ENCODE measurements around the gene SSUH2. TPM values are rescaled to one million over a fixed set of nuclear protein-coding genes. Genes with fewer than 3 reads are reported as not detected.
A peak's percentile ranks its signal among the peaks of the same experiment; 100 is the strongest.

The SSUH2 gene
- total RNA-seq, 6 donors from 2014 or later = 0.22 to 0.79 TPM; not detected in 4

GRCh38 chr3:8607234-8608040 is 37.2 kb downstream of the SSUH2 start:
- Histone ChIP-seq H3K27ac (peak overlapping the region in 1 of 4 donors; percentile 24), H3K4me3 (no peak overlapping the region), H3K4me1 (peaks cover 8 to 13% (median 11%) of the 10 kb centered on the region in 4 donors), H3K9me3 (no peaks in the 10 kb centered on the region), H3K27me3 (no peaks in the 10 kb centered on the region), H3K36me3 (no peaks in the 10 kb centered on the region)
- TF ChIP-seq POLR2AphosphoS5 (IDR thresholded peaks at IDR 0.05) (peak; percentile 12 to 30), POLR2A (IDR thresholded peaks at IDR 0.05) (no peak), EP300 (IDR thresholded peaks at IDR 0.05) (no peak), CTCF (IDR thresholded peaks at IDR 0.05) (peak; percentile 60 to 78 (median 66))
- 44 to 59% methylated on average over 7 of the region's 7 CpGs for WGBS, 2 donors
- DNase-seq = peak in 1 of 2 donors; percentile 51
- ATAC-seq (ENCODE audit: low FRiP score in 2 of 2) = peak; percentile 60 to 86

GRCh38 chr3:8606701-8607231 is 37.8 kb downstream of the SSUH2 start:
- DNase-seq = no peak
- peak in 1 of 2 donors; percentile 2 for ATAC-seq (ENCODE audit: low FRiP score in 2 of 2)
- Histone ChIP-seq H3K9me3 (no peaks in the 10 kb centered on the region), H3K36me3 (no peaks in the 10 kb centered on the region), H3K27me3 (no peaks in the 10 kb centered on the region), H3K4me3 (no peak overlapping the region), H3K27ac (no peak overlapping the region), H3K4me1 (peaks cover 8 to 13% (median 11%) of the 10 kb centered on the region in 4 donors)
- 49 to 61% methylated on average over 7 of the region's 7 CpGs for WGBS, 2 donors
- TF ChIP-seq POLR2A (IDR thresholded peaks at IDR 0.05) (no peak), POLR2AphosphoS5 (IDR thresholded peaks at IDR 0.05) (no peak), EP300 (IDR thresholded peaks at IDR 0.05) (no peak), CTCF (IDR thresholded peaks at IDR 0.05) (no peak)

GRCh38 chr3:8604988-8605387 is 39.6 kb downstream of the SSUH2 start:
- peaks cover 8 to 13% (median 11%) of the 10 kb centered on the region in 4 donors for H3K4me1 ChIP-seq
- TF ChIP-seq CTCF (IDR thresholded peaks at IDR 0.05) (no peak), POLR2A (IDR thresholded peaks at IDR 0.05) (no peak), POLR2AphosphoS5 (IDR thresholded peaks at IDR 0.05) (no peak), EP300 (IDR thresholded peaks at IDR 0.05) (no peak)
- no peak for ATAC-seq (ENCODE audit: low FRiP score in 2 of 2)
- no peaks in the 10 kb centered on the region for H3K27me3 ChIP-seq
- no peak for DNase-seq
- H3K36me3 ChIP-seq = no peaks in the 10 kb centered on the region
- WGBS, 2 donors = 92 to 93% methylated on average over 3 of the region's 3 CpGs
- no peak overlapping the region for H3K27ac ChIP-seq
- H3K4me3 ChIP-seq = no peak overlapping the region
- H3K9me3 ChIP-seq = no peaks in the 10 kb centered on the region

- H3K9me3 ChIP-seq = no peaks in the 10 kb centered on the region
- H3K27ac ChIP-seq = no peak overlapping the region
- WGBS, 2 donors = 93 to 96% methylated on average over 7 of the region's 7 CpGs
- no peaks in the 10 kb centered on the region for H3K27me3 ChIP-seq
- ATAC-seq (ENCODE audit: low FRiP score in 2 of 2) (no peak), DNase-seq (no peak)
- no peaks in the 10 kb centered on the region for H3K36me3 ChIP-seq
- peaks cover 8 to 13% (median 11%) of the 10 kb centered on the region in 4 donors for H3K4me1 ChIP-seq
- no peak for TF ChIP-seq EP300 (IDR thresholded peaks at IDR 0.05)
- TF ChIP-seq POLR2AphosphoS5 (IDR thresholded peaks at IDR 0.05) = no peak
- TF ChIP-seq POLR2A (IDR thresholded peaks at IDR 0.05) = no peak
- TF ChIP-seq CTCF (IDR thresholded peaks at IDR 0.05) = no peak
- no peak overlapping the region for H3K4me3 ChIP-seq
These were observed 40.6 kb downstream of the SSUH2 start for GRCh38 chr3:8604006-8604405.
